Neural progenitor cell (in vitro differentiated cells): ENCODE results near the gene MSH3.

Experiments used
- EZH2 ChIP-seq: fragments of 200-600 bp; sonication (generic); IDR thresholded peaks from 2 replicates; pipeline ENCODE4 v1.6.1; 2017; ENCODE audit warnings: antibody characterized with exemption, mild to moderate bottlenecking, moderate library complexity
- TF ChIP-seq, protein P1 (sequence below): fragments of 200-600 bp; sonication (generic); IDR thresholded peaks from 2 replicates; pipeline ENCODE4 v1.5.1; 2017; ENCODE audit warnings: antibody characterized with exemption, mild to moderate bottlenecking

DNA sequence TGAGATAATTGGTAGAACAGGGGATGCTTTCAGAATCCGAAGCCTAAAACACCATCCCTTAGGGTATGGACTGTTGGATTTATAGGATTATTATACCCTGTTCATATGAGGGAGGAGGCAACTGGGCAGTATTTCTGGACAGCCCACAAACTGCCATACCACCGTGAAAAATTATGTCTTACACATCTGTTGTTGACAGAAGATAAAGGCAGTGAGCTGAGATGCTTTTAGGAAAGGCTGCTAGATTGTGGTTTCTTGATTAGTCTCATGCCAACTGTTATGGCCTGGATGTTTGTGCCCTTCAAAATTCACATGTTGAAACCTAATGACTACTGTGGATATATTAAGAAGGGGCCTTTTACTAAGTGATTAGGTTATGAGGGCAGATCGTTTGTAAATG lies 84.0 kb downstream of the MSH3 start:
- TF ChIP-seq, protein P1, sequence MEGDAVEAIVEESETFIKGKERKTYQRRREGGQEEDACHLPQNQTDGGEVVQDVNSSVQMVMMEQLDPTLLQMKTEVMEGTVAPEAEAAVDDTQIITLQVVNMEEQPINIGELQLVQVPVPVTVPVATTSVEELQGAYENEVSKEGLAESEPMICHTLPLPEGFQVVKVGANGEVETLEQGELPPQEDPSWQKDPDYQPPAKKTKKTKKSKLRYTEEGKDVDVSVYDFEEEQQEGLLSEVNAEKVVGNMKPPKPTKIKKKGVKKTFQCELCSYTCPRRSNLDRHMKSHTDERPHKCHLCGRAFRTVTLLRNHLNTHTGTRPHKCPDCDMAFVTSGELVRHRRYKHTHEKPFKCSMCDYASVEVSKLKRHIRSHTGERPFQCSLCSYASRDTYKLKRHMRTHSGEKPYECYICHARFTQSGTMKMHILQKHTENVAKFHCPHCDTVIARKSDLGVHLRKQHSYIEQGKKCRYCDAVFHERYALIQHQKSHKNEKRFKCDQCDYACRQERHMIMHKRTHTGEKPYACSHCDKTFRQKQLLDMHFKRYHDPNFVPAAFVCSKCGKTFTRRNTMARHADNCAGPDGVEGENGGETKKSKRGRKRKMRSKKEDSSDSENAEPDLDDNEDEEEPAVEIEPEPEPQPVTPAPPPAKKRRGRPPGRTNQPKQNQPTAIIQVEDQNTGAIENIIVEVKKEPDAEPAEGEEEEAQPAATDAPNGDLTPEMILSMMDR: no peak
- no peak for TF ChIP-seq EZH2
